GM20431 (cell line): ENCODE measurements around the gene PDLIM5.
"Not testable (repeated sequence)": the region's sequence is repeated elsewhere in the genome, so short reads cannot be mapped to it uniquely, and the experiment has no call there.

Source experiments
- in situ Hi-C: fragments of 300-500 bp; cut with MseI, MboI; formaldehyde crosslinking; loops from one replicate; pipeline ENCODE4 v1.15.0; 2020; ENCODE audit warnings: low sequenced_read_pairs; ENCODE audit not compliant: unreplicated experiment

The PDLIM5 gene

DNA sequence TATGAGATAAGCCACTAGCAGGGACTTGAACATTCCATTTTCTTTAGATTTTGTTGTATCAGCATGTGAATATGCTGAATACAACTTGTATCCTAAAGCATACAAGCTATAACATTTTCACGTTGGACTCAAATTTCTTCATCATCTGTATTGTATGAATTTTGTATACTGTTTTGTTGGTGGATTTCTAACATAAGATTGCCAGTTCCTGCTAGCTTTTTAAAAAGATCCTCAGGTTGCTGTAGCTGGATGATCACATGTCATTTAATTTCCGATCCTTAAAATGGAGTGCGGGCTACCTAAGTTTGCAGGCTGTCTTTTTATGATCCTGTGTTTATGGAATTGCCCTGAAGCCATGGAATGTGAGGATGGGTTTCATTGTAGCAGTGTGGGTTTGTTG is 6.9 kb downstream of the PDLIM5 start:
- in situ Hi-C loops = no loop called here

DNA sequence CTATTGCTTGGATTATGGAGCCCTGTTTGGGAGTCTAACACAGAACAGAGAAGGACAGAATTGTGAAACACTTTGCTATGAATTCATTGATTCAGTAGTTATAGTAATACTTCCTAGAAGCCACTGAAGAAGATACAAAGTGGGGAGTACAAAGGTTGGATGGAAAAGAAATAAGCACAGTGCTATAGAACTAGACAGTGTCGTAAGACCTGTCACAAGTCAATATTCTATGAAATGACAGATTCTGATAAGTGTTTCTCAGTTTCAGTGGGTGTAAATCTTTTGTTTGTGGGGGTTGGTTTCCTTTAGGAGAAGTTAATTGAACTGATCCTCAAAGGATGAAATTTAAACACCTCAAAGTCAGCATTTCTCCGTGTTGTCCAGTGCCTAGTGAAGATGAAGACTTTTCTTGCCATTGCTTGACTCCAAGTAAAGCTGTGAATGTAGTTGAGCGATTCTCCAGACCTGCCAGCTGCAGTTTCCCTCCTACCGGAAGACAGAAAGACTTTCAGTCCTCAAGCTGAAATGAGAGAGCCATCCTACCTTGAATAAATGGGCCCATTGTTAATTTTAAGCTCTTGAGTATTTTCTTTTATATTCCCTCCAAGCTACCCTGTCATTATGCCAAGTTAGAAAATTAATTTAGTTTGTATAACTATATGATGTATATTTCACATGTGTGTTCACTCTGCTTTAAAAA is 7.9 kb downstream of the PDLIM5 start:
- in situ Hi-C loops = no loop called here

GRCh38 chr4:94461506-94461905 is 9.8 kb downstream of the PDLIM5 start:
- in situ Hi-C loops = no loop called here

GRCh38 chr4:94462572-94462971 is 10.8 kb downstream of the PDLIM5 start:
- in situ Hi-C loops = no loop called here

- in situ Hi-C loops = no loop called here
Measured at GRCh38 chr4:94463771-94464170, 12.0 kb downstream of the PDLIM5 start.

- in situ Hi-C loops = no loop called here
Measured at GRCh38 chr4:94466371-94466770, 14.6 kb downstream of the PDLIM5 start.

GRCh38 chr4:94466923-94467322 is 15.2 kb downstream of the PDLIM5 start:
- in situ Hi-C loops = no loop called here

GRCh38 chr4:94468093-94468769 is 16.5 kb downstream of the PDLIM5 start:
- in situ Hi-C loops = no loop called here

- in situ Hi-C loops = no loop called here
Measured at GRCh38 chr4:94469221-94469784, 17.6 kb downstream of the PDLIM5 start.

DNA sequence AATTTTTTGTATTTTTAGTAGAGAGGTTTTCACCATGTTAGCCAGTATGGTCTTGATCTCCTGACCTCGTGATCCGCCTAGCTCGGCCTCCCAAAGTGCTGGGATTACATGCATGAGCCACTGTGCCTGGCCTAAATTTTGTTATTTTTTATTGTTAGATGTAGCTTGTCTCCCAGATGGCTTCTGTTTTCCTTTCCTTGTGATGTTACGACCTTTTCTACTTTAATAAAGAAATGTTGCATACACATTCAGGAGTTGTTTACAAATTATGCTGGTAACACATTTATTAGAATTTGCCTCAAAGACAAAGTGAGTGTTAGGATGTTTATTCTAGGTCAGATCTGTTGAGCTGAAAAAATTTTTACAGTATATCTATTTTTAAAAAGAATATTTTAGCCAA is 18.4 kb downstream of the PDLIM5 start:
- in situ Hi-C loops = no loop called here

- in situ Hi-C loops = not testable (repeated sequence)
Measured at GRCh38 chr4:94470782-94471181, 19.0 kb downstream of the PDLIM5 start.

DNA sequence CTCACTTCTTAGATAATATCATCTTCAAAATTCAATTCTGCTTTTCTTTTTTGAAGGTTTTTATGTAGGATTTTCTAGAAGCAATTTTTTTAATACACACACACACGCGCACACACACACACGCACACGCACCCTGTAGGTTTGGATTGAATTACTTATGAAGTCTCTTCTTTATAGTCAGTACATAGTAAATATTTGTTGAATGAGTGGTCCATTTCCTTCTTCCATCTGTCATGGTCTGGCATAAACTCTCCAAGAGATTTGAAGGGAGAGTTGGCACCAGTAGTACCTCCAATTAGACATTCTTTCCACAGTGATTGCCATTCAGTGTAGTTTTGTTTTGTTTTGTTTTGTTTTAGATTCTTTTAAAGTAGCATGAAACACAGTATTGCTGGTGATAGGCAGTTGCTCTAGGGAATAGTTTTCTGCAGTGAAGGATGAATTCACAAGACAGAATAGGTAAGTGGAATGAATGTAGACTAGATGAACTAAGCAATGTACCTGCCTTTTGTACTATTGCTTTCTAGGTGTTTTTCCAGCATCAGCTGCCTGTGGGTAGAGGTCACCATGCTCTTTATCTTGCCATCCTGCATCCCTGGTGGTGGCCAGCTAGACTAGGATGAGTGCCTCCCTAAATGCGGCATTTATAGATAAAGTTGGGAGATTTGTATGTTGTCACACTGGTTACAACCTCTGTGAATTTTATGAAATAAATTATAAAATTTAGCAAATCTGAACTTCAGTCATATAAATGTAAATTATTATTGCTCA is 20.5 kb downstream of the PDLIM5 start:
- in situ Hi-C loops = no loop called here

DNA sequence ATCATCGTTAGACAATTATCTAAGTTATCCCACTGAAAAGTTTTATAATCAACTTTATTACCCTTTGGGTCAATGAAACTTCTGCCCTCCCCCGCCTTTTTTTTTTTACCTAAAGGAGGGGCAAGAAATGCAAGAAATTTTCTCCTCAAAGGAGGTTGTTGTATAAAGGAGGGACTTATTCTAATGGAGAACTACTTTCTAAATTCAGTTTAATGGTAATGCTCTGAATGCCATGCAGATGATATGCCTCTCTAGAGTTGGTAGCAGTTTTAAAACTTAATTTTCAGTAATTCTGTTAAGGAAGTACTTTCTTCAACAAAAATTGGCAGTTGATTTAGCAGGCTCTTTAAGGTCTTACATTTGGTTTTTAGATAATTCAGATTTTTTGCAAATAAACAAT is 23.3 kb downstream of the PDLIM5 start:
- in situ Hi-C loops = no loop called here

DNA sequence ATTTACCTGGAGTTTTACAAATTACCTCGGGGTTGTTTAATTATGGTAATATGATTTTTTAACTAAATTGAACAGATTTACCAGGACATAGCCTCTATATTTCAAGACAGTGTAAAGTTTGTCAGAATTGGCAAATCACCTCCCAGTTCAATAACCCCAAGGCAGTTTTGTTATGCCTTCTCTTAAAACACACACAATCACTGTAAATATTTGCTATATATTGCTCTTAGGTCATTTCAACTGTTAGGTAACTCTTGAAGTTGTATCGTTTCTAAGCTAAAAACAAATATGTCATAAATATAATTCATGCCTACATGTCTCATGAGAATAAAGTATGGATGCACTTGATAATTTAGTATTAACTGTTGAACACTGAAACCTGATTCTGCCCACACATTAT is 24.1 kb downstream of the PDLIM5 start:
- in situ Hi-C loops = no loop called here

DNA sequence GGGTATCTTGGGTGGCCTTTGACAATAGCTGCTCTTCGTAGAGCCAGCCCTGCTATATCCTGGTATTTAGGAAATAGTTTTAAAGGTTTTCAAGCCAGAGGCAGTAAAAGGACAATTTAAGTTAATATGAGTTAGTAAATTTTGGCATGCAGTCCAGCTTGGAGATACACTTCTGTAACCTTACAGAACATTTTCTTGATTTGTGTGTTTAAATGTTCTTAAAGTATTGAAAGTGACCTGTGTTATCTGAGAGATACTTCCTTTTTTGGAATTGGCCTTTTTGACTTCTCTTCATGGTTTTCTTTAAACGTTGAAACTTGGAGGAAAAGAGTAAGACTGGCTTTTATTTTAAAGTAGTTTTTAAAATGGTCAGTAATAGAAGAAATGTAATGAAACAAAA is 25.5 kb downstream of the PDLIM5 start:
- in situ Hi-C loops = no loop called here

DNA sequence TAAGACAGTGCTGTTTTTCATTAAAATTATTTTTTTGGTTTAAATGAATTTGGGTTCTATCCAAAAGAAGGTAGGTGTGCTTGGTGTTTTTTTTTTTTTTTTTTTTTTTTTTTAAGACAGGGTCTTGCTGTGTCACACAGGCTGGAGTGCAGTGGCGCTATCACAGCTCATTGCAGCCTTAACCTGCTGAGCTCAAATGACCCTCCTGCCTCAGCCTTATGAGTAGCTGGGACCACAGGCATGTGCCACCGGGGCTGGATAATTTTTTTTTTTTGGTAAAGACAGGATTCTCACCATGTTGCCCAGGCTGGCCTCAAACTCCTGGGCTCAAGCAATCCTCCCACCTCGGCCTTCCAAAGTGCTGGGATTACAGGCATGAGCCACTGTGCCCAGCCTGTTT is 27.1 kb downstream of the PDLIM5 start:
- in situ Hi-C loops = not testable (repeated sequence)

DNA sequence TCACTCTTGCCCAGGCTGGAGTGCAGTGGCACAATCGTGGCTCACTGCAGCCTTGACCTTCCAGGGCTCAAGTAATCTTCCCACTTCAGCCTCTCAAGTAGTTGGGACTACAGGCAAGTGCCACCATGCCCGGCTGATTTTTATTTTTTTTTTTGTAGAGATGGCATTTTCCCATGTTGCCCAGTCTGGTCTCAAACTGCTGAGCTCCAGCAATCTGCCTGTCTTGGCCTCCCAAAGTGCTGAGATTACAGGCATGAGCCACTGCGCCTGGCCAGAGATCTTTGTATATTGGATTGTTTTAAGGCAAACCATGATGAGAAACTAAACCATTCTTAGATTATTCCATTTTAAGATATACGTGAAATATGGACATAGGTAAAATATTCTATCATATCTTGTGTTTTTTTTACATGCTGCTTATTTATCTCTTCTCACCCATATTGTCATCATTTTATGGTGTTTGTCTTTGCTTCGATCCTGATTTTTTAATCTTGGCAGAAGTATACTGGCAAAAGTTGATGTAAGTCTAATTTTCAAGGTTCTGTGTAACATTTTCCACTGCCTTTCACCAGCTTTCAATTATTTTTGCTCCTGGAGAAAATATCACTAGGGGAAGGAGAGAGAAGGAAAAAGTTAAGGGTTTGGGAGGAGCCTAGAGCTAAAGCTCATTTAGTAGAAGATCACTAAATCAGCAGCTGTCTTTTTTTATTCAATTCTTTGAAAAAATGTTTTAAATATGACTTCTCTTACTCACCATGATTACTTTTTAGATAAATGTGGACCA is 27.8 kb downstream of the PDLIM5 start:
- in situ Hi-C loops = no loop called here

GRCh38 chr4:94480362-94480951 is 28.7 kb downstream of the PDLIM5 start:
- in situ Hi-C loops = no loop called here

GRCh38 chr4:94483895-94484294 is 32.2 kb downstream of the PDLIM5 start:
- in situ Hi-C loops = no loop called here

DNA sequence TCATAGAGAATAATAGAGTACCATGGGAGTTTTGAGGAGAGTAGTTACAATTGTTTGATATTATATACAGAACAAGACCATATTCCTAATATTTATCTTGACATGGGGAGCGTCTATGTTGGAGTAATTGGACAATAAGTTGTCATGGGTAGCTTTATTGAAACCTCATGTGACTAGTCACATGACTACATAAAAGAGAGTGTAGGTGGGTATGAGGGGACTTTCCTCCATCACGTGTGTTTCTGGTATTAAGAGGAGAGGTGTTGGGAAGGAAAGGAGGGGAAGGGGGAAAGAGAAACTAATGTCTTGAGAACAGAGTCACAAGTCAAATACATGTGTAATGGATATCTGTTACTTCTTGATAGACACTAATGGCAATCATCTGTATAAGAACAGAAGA is 33.1 kb downstream of the PDLIM5 start:
- in situ Hi-C loops = no loop called here
